Muscle of leg (tissue), 11 donors: ENCODE measurements around the gene FADS1. TPM values are rescaled to one million over a fixed set of nuclear protein-coding genes. Genes with fewer than 3 reads are reported as not detected.

Source experiments
- DNase-seq: peaks from one replicate; pipeline ENCODE4 v3.0.0; 2013
- H3K27ac ChIP-seq: one replicate; pipeline ENCODE4 v1.5.1; 2013; ENCODE audit warnings: mild to moderate bottlenecking, low read length, control low read depth
- H3K27me3 ChIP-seq: one replicate; pipeline ENCODE4 v1.6.1; 2013; ENCODE audit warnings: low read length; ENCODE audit not compliant: control insufficient read depth, insufficient read depth
- H3K36me3 ChIP-seq: one replicate; pipeline ENCODE4 v1.6.1; 2013; ENCODE audit warnings: low read length; ENCODE audit not compliant: control insufficient read depth, insufficient read depth
- H3K4me1 ChIP-seq: one replicate; pipeline ENCODE4 v1.6.1; 2013; ENCODE audit warnings: low read length; ENCODE audit not compliant: control insufficient read depth, insufficient read depth
- H3K4me3 ChIP-seq: one replicate; pipeline ENCODE4 v1.5.1; 2013; ENCODE audit warnings: low read length, control low read depth
- H3K9me3 ChIP-seq: replicated peaks from 2 replicates; pipeline ENCODE4 v1.6.1; 2013; ENCODE audit warnings: low read depth, low read length; ENCODE audit not compliant: control insufficient read depth
- WGBS: methylation state at CpG from one replicate; pipeline ENCODE4 v1.1.5; 2013; ENCODE audit warnings: missing lambda C conversion rate; ENCODE audit not compliant: insufficient coverage; 5-methylcytosine and 5-hydroxymethylcytosine counted together
- polyA plus RNA-seq, 8 donors: library from polyadenylated mRNA; unstranded; fragments of 120-200 nt; gene quantifications; one replicate each; pipeline versions ENCODE4 v1.2.1 to v1.2.3, GENCODE V29; 2013; ENCODE audit warnings: inconsistent platforms in 1 of 8, low replicate concordance in 1 of 8; ENCODE audit not compliant: insufficient read length in 8 of 8, insufficient read depth in 1 of 8
- total RNA-seq: library from RNA; stranded (reverse); fragments of 120-200 nt; gene quantifications from one replicate; pipeline ENCODE4 v1.2.4, GENCODE V29; 2013

FADS1 gene
- total and polyA plus RNA-seq, 9 donors = 17.5 to 33.4 (median 20.3) TPM

DNA sequence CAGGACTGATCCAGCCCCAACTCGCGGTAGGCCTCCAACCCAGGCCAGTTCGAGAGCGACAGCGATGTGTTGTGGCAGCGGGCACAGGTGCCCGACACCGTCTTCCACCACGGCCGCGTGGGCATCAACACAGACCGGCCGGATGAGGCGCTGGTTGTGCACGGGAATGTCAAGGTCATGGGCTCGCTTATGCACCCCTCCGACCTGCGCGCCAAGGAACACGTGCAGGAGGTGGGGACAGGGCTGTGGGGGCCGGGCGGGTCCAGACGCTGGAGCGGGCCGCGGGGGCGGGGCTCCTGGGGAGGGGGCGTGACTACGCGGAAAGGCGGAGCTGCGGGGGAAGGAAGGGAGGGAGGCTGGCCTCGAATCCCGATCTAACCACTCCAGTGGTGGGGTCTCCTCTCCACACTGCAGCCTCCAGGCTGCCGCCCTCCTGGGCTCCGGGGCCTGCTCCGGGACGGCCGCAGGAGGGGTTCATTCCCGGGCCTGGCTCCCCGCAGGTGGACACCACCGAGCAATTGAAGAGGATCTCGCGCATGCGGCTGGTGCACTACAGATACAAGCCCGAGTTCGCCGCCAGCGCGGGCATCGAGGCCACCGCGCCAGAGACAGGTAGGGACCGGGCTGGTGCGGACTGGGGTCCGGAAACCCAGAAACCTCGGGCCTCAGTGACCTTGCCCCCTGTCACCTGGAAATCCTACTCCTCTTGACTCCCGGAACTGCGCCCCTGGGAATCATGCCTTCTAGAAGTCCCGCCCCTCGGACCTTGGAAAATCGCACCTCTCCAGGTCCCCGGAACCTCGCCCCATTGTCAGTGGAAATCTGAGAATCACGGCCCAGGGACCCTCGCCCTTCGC lies 39.3 kb downstream of the FADS1 start:
- H3K4me3 ChIP-seq = peak overlapping the region; percentile 15
- H3K27ac ChIP-seq = no peak overlapping the region
- no peaks in the 10 kb centered on the region for H3K9me3 ChIP-seq
- peaks cover 7% of the 10 kb centered on the region for H3K27me3 ChIP-seq
- no peaks in the 10 kb centered on the region for H3K36me3 ChIP-seq
- 39% methylated on average over 51 of the region's 67 CpGs for whole genome bisulfite sequencing
- peak; percentile 47 for DNase-seq
- peaks cover 24% of the 10 kb centered on the region for H3K4me1 ChIP-seq

- H3K4me1 ChIP-seq = peaks cover 21% of the 10 kb centered on the region
- 71% methylated on average over 8 of the region's 9 CpGs for WGBS
- H3K9me3 ChIP-seq = no peaks in the 10 kb centered on the region
- H3K4me3 ChIP-seq = no peak overlapping the region
- peak; percentile 36 for DNase-seq
- peaks cover 7% of the 10 kb centered on the region for H3K27me3 ChIP-seq
- H3K27ac ChIP-seq = no peak overlapping the region
- no peaks in the 10 kb centered on the region for H3K36me3 ChIP-seq
These were observed 40.2 kb downstream of the FADS1 start for GRCh38 chr11:61776561-61777075.

DNA sequence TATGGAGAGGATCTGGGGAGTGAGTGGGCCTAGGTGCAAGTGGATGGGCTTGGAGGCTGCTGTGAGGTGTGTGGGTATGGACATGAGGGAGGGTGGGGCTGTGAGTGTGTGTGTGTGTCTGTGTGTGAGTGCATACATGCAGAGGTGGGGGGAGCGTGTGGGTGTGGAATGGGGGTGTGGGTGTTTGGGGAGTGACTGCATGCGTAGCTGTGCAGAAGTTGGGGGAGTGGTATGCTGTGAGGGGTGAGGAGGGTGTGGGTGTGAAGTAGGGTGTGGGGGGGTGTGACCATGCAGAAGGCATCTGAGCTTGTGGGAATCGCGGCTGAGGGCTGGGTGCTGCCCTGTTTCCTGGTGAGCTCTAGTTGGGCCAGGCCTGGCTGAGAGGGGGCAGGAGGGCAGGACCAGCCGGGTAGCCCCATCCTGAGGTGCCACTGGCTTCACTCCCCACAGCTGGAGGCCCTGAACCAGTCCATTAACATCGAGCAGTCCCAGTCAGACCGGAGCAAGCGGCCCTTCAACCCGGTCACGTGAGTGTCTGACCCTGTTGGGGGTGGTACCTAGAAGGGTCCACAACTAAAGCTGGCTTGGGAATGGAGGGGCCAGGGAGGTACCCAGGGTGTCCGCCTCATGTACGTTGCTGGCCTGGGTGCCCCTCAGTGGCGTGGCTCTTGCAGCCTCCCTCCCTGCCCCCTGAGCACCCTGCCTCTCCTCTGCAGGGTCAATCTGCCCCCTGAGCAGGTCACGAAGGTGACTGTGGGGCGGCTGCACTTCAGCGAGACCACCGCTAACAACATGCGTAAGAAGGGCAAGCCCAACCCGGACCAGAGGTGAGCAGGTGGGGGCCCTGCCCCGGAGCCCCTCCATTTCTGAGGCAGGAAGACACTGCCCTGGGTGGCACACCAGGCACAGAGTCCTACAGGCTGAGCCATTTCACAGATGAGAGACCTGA lies 40.9 kb downstream of the FADS1 start:
- Histone ChIP-seq H3K4me3 (no peak overlapping the region), H3K9me3 (no peaks in the 10 kb centered on the region), H3K4me1 (peaks cover 16% of the 10 kb centered on the region), H3K36me3 (no peaks in the 10 kb centered on the region), H3K27ac (no peak overlapping the region), H3K27me3 (peaks cover 7% of the 10 kb centered on the region)
- DNase-seq = no peak
- WGBS = 83% methylated on average over 17 of the region's 20 CpGs

DNA sequence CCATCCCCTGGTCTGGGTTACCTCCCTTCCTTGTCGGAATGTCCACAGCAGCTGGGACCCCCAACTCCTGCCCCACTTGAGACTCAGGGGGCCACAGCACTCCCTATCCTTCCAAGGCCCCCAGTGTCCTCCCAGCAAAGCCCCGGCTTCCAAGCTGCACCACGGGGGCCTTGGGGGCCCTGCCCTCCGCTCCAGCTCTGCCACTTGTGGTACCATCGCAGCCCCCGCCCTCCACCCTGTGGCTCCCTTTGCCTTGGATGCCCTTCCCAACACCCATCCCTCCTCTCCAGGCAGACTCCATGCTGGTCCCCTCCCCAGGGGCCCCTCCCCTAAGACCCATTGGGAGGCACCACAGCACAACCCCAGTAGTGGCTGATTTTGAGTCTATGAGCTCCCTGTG lies 41.7 kb downstream of the FADS1 start:
- H3K27ac ChIP-seq = no peak overlapping the region
- peaks cover 16% of the 10 kb centered on the region for H3K4me1 ChIP-seq
- WGBS = 96% methylated on average over 6 of the region's 6 CpGs
- H3K36me3 ChIP-seq = no peaks in the 10 kb centered on the region
- H3K9me3 ChIP-seq = no peaks in the 10 kb centered on the region
- no peak for DNase-seq
- peaks cover 7% of the 10 kb centered on the region for H3K27me3 ChIP-seq
- no peak overlapping the region for H3K4me3 ChIP-seq

DNA sequence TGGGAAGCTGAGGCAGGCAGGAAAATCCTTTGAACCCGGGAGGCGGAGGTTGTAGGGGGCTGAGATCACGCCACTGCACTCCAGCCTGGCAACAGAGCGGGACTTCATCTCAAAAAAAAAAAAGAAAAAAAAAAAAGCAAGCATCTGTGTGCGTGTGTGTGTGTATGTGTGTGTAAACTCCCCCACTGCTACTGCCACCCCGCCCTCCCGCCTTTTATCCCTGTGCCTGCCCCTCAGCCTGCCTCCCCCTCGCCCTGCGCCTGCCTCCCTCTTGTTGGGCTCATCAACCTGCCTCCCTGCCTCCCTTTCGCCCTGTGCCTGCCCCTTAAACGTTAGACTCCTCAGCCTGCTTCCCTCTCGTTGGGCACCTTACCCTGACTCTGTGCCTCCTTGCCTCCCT lies 42.4 kb downstream of the FADS1 start:
- H3K27ac ChIP-seq = no peak overlapping the region
- H3K4me1 ChIP-seq = peaks cover 16% of the 10 kb centered on the region
- 70% methylated on average over 7 of the region's 12 CpGs for WGBS
- no peaks in the 10 kb centered on the region for H3K36me3 ChIP-seq
- H3K27me3 ChIP-seq = peaks cover 7% of the 10 kb centered on the region
- no peak for DNase-seq
- H3K4me3 ChIP-seq = no peak overlapping the region
- H3K9me3 ChIP-seq = no peaks in the 10 kb centered on the region

DNA sequence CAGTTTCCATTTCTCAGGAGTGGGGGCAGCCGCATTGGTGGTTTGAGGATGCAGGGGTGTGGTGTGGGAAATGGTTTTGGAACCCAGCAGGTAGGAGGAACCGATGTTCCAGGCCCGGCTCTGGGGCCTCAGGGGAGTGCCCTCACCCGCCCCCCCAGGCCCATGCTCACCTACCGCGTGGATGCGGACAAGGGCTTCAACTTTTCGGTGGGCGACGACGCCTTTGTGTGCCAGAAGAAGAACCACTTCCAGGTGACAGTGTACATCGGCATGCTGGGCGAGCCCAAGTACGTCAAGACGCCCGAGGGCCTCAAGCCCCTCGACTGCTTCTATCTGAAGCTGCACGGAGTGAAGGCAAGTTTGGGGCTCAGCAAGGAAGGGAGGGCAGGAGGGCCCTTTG lies 43.0 kb downstream of the FADS1 start:
- Histone ChIP-seq H3K4me1 (peaks cover 16% of the 10 kb centered on the region), H3K9me3 (no peaks in the 10 kb centered on the region)
- 73% methylated on average over 17 of the region's 18 CpGs for WGBS

GRCh38 chr11:61773356-61773755 lies 43.4 kb downstream of the FADS1 start:
- H3K4me3 ChIP-seq = no peak overlapping the region
- H3K27ac ChIP-seq = no peak overlapping the region
- peaks cover 7% of the 10 kb centered on the region for H3K27me3 ChIP-seq
- peaks cover 16% of the 10 kb centered on the region for H3K4me1 ChIP-seq
- DNase-seq = no peak
- WGBS = 32% methylated on average over 3 of the region's 10 CpGs
- H3K36me3 ChIP-seq = no peaks in the 10 kb centered on the region
- H3K9me3 ChIP-seq = no peaks in the 10 kb centered on the region

More for the DNA sequence above, 43.0 kb downstream of the FADS1 start:
- Histone ChIP-seq H3K4me3 (no peak overlapping the region), H3K27me3 (peaks cover 7% of the 10 kb centered on the region), H3K36me3 (no peaks in the 10 kb centered on the region), H3K27ac (no peak overlapping the region)
- DNase-seq = no peak

- no peak overlapping the region for H3K27ac ChIP-seq
- WGBS = 29% methylated on average over 1 of the region's 7 CpGs
- H3K27me3 ChIP-seq = no peaks in the 10 kb centered on the region
- DNase-seq = no peak
- no peak overlapping the region for H3K4me3 ChIP-seq
- H3K36me3 ChIP-seq = no peaks in the 10 kb centered on the region
- peaks cover 8% of the 10 kb centered on the region for H3K4me1 ChIP-seq
- H3K9me3 ChIP-seq = no peaks in the 10 kb centered on the region
These were observed 44.8 kb downstream of the FADS1 start for GRCh38 chr11:61771985-61772455.

- WGBS = 88% methylated on average over 10 of the region's 15 CpGs
- H3K9me3 ChIP-seq = no peaks in the 10 kb centered on the region
These were observed 45.5 kb downstream of the FADS1 start for GRCh38 chr11:61771195-61771894.

More at GRCh38 chr11:61771195-61771894, 45.5 kb downstream of the FADS1 start:
- no peaks in the 10 kb centered on the region for H3K27me3 ChIP-seq
- DNase-seq = no peak
- no peak overlapping the region for H3K4me3 ChIP-seq
- peaks cover 7% of the 10 kb centered on the region for H3K4me1 ChIP-seq
- no peak overlapping the region for H3K27ac ChIP-seq
- no peaks in the 10 kb centered on the region for H3K36me3 ChIP-seq
